GM18498 (cell line): ENCODE measurements around the gene ANAPC4.
"Not testable (repeated sequence)": the region's sequence is repeated elsewhere in the genome, so short reads cannot be mapped to it uniquely, and the experiment has no call there.

Source experiments
- ATAC-seq: cut with Tn5 transposase; IDR thresholded peaks from one replicate; pipeline ENCODE4 v1.9.1; 2021; ENCODE audit warnings: mild to moderate bottlenecking, moderate library complexity; ENCODE audit not compliant: unreplicated experiment

The ANAPC4 gene, protein sequence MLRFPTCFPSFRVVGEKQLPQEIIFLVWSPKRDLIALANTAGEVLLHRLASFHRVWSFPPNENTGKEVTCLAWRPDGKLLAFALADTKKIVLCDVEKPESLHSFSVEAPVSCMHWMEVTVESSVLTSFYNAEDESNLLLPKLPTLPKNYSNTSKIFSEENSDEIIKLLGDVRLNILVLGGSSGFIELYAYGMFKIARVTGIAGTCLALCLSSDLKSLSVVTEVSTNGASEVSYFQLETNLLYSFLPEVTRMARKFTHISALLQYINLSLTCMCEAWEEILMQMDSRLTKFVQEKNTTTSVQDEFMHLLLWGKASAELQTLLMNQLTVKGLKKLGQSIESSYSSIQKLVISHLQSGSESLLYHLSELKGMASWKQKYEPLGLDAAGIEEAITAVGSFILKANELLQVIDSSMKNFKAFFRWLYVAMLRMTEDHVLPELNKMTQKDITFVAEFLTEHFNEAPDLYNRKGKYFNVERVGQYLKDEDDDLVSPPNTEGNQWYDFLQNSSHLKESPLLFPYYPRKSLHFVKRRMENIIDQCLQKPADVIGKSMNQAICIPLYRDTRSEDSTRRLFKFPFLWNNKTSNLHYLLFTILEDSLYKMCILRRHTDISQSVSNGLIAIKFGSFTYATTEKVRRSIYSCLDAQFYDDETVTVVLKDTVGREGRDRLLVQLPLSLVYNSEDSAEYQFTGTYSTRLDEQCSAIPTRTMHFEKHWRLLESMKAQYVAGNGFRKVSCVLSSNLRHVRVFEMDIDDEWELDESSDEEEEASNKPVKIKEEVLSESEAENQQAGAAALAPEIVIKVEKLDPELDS

DNA sequence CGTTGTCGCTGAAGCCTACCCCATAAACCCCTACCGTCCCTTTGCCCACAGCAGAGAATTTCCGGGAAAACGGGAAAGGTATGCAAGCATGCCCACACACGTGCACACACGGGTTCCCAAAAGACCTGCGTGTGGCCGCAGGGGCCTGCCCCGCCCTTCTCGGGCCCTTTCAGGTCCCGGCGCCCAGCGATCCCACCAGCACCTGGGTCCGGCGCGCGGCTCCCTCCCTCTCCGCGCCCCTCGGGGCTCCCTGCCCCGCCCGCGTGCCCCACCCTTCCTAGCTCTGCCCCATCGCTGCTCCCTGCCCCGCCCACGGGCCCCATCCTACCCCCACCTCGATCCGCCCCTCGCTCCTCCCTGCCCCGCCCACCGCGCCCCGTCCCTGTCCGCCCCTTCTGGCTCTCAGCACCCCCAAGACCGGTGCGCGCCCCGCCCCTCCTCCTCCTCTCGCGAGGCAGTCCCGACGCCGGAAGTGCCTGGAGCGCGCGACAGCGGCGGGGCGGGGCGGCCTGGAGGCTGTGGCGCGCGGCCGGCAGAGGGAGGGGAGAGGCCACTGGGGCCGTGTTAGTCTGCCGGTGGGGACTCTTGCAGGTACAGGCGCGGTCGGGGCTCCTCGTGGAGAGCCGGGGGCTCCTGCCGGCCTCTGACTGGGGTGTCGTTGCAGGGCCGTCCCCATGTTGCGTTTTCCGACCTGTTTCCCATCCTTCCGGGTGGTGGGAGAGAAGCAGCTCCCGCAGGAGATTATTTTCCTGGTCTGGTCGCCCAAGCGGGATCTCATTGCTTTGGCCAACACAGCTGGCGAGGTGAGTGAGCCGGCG, at the start of gene ANAPC4:
Gene ANAPC4 (plus strand): TSS at position 510 of the 818 bp plus-strand sequence. CDS start 165 bp downstream, at position 675.
- ATAC-seq, result peak; percentile 98

DNA sequence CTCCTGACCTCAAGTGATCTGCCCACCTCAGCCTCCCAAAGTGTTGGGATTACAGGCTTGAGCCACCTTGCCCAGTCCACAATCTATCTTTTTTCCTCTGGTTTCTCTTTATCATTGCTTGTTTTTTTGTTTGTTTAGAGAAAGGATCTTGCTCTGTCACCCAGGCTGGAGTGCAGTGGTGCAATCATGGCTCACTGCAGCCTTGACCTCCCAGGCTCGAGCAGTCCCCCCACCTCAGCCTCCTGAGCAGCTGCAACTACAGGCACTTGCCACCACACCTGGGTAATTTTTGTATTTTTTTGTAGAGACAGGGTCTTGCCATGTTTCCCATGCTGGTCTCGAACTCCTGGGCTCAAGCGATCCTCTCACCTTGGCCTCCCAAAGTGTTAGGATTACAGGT, 48.6 kb upstream of the ANAPC4 start:
- not testable (repeated sequence) for ATAC-seq

DNA sequence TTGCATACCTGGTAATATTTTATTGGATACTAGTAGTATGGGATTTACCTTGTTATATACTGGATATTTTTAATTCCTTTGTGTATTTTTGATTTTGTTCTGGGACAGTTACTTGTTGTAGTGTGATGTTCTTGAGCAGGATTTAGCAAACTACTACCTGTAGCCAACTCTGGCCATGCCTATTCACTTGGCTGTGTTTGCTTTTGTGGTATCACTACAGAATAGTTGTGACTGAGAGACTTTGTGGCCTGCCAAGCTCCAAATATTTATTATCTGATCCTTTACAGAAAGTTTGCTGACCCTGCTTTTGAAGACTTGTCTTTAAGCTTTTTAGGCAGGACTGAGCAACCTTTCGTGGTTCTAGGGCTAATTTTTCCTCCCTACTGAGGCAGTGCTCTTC, 46.7 kb upstream of the ANAPC4 start:
- no peak for ATAC-seq

DNA sequence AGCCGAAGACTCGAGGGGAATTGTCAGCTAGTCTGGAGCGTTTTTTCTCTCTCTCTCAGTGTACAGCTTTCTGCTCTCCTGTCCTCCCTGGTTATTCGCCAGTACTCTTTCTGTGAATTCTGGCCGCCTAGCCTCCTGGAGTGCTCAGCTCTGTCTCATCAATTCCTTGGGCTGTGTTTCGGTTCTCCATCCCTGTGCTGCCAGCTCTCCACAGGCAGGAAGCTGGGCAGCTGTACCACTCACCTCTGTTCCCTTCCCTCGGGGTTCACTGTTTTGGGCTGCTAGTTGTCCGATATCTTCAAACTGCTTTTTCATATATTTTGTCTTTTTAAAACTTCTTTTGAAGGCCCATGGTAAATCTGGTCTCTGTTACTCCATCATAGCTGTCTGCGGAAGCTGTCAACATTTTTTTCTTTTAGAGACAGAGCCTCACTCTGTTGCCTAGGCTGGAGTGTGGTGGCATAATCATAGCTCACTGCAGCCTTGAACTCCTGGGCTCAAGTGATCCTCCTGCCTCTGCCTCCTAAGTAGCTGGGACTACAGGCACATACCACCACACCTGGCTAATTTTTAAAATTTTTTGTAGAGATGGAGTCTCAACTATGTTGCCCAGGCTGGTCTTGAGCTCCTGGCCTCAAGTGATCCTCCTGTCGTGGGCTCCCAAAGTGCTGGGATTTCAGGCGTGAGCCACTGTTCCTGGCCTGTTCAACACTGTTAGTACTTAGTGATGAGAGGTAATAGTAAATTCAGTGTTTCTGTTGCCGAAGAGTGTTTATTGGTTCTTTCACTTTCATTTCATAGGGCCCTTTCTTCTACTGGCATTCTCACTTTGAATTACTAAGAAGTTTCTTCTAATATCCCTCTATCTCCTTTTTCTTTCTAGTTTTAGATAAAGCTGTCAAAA, 45.9 kb upstream of the ANAPC4 start:
- peak; percentile 87 for ATAC-seq

DNA sequence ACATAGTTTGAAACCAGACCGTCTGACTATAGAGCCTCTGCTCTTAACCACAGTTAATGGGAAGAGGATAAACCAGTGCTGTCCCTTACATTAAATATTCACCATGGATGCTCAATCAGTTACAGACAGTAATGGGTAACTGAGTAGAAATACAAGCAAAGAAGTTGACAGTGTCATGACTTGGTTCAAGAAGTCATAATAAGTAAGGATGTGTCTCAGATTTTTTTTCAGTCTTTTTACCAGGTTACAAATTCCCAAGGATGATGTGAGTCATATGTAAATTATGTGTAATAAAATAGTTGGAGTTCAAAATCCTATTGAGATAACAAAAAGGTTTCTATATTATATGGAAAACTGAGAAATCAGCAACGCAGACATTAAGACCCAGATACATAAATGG, 33.4 kb upstream of the ANAPC4 start:
- no peak for ATAC-seq

DNA sequence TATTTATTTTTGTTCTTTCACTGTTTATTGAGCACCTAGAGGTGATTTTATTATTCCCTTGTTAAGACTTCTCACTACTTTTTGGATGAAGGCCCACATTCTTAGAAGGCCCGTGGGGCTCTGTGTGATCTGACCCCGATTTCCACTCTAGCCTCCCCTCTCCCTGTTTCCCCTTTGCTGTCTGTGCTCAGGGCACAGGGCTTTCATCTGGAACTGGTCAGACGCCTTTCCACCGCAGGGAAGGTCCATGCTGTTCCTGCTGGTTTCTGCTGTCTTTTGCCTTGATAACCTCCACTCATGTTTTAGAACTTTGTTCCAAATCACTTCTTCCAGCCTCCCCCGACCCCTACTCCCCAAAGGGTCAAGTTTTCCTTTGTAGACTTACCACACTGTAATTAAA, 31.3 kb upstream of the ANAPC4 start:
- ATAC-seq, result no peak

DNA sequence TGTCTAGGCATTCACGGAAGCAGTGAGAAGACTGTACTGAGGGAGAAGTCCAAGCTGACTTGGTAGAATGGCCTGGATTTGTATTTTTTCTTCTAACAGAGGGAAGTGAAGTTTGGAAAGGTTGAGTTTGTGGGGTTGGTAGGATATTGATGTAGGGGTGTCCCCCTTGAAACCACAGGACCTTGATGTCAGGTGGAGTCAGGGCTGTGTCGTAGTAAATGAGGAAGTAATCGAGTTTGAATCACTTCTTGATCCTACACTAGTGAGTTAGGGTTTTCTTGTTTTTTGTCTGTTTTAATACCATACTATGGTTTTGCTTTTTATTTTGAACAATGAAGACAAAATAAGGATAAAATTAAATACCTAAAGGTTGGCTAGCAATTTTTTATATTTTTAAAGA, 30.1 kb upstream of the ANAPC4 start:
- ATAC-seq, result no peak

DNA sequence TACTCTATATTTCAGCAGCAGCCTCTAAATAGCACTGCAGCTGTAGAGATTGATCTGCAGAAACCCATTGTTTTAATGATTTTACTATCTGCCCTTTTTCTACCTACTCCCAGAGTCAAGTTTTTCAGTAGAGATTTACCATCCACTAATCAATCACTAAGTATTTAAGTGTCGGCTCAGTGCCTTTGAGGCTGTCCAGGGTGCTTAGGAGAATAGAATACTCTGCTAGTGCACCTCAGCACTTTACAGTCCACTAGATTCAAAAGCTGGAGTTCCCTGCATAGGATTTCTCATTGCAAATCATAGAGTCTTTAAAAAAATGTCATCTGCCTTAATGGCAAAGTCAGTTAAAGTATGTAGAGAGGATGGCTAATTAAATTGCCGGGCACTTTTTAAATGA, 29.6 kb upstream of the ANAPC4 start:
- ATAC-seq, result no peak

DNA sequence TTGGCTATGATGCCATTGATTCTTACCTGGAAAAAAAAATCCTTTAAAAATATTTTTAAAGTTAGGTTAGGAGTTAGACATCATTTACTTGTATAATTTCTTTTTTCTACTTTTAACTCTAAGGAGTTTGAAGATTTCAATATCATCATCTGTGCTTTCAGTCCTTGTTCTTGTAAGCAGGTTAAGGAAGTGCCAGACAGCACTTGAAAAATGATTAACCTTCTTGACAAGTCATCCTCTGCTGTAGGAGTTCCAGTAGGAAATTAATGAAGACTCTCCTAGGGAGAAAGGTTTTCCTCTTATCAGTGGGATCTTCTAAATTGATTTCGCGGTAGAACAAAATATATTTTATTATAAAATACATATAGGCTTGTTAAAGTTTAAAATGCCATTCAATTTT, 29.1 kb upstream of the ANAPC4 start:
- ATAC-seq, result no peak

DNA sequence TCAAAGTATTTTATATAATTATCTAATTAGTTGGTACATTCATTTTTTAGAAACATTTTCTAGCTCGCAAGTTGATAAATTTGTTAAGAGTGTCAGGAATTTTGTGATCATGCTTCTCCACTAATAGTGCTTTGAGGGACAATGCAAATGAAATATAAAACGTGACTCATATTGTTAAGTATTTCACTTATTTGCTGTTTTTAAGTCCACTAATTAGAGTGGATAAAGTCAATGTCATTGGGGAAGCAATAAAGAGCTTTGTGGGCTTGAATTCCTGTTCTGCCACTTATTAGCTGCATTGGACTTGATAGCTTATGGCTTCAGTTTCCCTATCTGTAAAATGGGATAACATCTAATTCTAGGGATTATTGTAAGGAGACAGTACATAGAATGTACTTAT, 26.5 kb upstream of the ANAPC4 start:
- no peak for ATAC-seq

DNA sequence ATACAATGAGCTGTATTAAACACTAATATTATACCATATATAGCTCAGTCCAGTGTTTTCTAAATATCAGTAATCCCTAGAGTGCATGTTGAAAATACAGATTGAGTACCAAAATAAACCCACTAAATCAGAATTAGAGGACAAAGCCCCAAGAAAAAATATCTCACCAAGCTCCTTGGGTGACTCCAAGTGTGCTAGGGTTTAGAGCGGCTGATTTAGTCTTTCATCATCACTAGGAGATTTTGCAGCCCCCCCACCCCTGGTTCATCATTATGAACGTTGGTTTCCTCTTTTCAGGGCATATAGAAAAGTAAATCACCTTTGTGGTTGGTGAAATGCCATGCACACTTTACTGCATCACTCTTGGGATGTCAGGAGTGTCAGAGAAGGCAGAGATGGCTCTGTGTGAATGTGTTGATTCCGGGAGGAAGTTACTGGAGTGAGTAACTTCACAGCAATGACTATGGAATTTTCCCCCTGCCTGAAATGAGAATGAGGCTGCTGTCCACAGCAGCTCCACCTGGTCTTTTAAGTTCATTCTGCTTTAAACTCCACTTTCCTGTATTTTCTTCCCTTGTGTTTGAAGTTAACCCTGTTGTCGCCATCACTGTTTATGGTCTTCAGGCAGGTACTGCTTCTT, 25.2 kb upstream of the ANAPC4 start:
- no peak for ATAC-seq

DNA sequence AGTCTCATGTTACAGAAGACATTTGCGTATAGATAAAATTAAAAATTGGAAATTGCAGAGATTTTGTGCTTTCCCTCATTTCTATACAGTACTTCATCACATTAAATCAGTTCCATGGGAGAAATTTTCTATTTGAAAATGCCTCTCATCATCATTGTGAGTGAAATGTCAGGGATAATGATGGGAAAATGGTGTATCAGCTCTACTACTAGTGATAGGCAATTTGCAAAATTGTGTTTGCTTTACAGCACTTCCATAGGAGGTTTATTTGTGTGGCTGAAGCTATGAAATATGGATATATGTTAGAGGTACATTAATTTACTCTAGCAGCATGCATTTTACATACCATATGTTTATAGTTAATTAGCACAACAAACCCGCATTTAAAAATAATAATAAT, 21.0 kb upstream of the ANAPC4 start:
- no peak for ATAC-seq

DNA sequence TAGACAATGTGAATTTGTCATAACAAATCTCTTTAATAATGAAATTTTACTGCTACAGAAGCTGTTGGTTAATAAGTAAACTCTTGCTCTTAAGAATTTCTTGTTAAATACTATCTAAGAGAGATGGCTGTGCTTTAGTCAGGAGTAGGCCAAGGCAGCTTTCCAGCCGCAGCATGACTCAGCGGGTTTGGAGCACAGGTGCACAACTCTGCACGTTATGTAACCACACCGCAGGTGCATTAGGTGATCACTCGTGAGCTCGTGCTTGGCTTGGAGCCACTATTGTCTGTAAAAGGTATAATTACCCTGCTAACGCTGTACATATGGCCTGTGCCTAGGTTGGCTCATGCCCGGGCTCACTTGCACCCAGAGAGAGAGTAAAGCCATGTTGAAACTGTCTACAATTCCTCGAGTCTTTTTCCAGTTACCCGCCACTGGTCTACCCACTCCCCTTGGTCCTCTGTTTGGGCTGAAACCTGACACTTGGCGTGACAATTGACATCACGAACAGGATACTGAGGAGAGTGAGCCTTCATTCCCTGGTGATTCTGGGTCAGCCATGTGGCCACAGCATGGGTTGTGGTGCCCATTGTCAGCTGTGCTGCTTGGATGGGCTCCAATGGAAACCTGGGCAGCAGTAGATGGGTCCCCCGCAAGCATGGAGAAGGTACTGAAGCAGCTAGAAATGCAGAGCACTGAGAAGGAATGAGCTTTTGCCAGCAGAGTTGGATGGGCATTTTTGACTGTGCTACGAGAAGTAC, 18.4 kb upstream of the ANAPC4 start:
- no peak for ATAC-seq

DNA sequence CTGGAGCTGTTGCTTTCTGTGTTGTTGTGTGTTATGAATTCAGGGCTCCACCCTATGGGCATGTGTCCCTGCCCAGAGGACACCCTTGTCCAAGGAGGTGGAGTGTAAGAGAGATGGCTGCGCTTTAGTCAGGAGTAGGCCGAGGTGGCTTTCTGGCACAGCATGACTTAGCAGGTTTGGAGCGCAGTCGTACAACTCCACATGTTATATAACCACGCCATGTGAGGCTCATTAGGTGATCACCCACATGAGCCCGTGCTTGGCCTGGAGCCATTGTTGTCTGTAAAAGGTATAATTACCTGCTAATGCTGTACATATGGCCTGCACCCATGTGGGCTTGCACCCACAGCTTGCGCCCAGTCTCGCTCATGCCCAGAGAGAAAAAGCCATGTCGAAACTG, 15.8 kb upstream of the ANAPC4 start:
- ATAC-seq, result no peak

DNA sequence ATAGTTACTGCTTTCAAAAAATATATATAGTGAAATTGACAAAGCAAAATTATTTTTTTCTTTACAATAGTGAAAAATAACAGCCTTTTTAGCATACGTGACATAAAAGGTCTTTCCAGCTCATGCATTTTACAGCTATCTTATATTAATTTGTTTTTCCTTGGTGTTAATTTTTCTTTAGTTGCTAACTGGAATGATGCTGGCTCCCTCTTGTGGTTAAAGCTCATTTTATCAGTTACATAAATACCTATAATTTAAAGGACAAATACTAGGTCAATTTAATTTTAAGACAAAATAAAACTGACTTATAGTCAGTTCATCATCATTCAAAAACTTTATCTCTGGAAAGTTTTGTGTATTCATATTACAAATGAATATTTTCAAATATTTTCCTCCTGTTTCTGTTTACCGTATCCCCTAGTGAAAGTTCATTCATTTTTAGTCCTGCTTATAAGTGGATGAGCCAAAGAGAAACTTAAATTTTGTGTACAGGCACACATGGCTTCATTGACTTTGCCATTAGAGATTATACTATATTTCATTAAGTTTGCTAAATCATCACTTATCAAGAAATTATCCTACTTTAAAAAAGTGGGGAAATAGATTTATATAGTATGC, 9.9 kb upstream of the ANAPC4 start:
- ATAC-seq, result no peak

DNA sequence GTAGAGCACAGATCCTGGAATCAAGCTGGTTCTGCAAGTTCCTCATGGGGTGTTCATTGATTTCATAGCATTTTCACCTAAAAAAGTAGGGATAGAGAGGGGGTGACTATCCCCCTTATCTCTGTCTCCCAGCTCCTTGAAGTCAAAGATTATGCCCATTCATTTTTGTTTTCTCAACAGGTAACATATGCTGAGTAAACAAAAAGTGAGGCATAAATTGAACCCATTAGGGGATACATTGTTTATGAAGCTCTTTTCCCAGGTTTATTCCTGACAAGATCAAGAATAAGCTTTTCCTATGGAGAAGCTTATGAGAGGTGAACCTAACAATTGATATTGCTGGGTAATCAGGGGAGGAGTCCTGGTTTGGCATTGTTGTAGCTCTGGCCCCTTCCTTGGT, 9.2 kb upstream of the ANAPC4 start:
- ATAC-seq, result no peak

DNA sequence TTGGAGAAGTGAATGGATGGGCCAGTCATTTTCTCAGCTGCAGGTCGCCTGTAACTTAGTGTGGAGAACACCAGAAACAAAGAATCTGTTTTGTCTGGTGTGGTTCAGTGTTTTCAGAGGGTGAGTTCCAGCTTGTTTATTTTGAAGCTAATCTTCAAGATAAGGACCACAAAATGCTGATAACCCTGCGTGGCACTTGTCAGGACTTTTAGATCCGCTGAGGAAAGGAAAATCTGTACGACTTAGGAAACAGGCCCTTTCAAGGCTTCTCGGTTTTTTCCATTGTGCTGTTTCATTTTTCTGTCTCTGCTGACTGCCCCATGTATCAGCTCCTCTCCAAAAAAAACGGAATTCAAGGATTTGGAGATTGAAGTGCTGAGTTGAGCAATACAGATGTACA, 8.7 kb upstream of the ANAPC4 start:
- ATAC-seq, result no peak

DNA sequence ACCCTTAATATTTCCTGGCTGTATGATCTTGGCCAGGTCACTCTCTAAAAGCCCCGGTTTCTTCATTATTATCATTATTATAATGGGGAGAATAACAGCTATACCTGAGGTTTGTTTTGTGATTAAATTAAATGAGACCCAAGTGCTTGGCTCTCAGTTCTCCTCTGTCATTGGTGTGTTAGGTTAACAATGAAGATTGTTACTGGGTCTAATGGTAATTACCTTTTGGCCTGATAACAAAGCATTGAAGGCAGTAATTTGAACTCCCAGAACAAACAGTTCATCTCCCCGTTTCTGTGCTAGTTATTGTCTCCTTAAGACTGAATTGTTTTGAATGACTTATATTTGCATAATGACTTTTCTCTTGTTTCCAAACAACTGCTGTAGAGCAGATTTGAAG, 6.8 kb upstream of the ANAPC4 start:
- ATAC-seq, result no peak

DNA sequence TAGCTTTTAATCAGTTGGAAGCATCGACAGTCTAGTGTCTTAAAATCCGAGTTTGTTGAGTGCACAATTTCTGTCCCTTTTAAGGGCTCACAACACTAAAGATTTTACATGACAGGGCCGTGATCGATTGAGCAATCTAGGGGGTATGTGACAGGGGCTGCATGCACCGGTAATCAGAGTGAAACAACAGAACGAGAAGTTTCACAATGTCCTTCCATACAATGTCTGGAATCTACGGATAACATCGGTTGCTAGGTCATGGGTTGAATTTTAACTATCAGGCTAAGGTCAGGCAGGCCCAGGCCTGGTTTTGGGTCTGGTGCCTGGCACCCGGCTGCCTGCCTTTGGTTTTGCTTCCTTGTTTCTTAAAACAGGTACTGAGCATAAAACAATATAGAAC, 4.5 kb upstream of the ANAPC4 start:
- ATAC-seq, result not testable (repeated sequence)
